ENCODE measurements around the gene SPATA18.

SPATA18 gene

DNA sequence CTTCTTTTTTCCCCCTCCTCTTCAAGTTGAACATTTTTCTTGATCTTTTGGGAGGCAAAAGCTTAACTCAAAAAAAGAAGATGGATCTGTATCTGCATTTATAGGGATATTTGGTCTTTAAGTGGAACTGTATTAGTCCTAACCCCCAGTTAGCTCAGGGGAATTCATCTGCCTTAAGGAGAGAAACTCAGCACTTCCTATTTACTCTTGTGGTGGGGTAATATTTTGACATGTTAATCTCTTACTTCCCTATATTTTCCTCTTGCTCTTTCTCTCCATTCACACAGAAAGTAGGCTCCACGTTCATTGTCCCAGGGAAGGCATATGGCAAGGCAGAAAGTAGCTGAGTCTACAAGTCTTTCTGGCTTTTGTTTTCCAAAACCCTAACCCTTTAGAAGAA is 36.2 kb upstream of the SPATA18 start:
- TF ChIP-seq, protein P1, sequence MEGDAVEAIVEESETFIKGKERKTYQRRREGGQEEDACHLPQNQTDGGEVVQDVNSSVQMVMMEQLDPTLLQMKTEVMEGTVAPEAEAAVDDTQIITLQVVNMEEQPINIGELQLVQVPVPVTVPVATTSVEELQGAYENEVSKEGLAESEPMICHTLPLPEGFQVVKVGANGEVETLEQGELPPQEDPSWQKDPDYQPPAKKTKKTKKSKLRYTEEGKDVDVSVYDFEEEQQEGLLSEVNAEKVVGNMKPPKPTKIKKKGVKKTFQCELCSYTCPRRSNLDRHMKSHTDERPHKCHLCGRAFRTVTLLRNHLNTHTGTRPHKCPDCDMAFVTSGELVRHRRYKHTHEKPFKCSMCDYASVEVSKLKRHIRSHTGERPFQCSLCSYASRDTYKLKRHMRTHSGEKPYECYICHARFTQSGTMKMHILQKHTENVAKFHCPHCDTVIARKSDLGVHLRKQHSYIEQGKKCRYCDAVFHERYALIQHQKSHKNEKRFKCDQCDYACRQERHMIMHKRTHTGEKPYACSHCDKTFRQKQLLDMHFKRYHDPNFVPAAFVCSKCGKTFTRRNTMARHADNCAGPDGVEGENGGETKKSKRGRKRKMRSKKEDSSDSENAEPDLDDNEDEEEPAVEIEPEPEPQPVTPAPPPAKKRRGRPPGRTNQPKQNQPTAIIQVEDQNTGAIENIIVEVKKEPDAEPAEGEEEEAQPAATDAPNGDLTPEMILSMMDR (conservative IDR thresholded peaks at IDR 0.05; ENCODE audit: low read depth, low read length): no peak
- no peak overlapping the region for H3K4me3 ChIP-seq (ENCODE audit: low read depth, low read length)
- DNase-seq (ENCODE audit: low read depth): no peak

DNA sequence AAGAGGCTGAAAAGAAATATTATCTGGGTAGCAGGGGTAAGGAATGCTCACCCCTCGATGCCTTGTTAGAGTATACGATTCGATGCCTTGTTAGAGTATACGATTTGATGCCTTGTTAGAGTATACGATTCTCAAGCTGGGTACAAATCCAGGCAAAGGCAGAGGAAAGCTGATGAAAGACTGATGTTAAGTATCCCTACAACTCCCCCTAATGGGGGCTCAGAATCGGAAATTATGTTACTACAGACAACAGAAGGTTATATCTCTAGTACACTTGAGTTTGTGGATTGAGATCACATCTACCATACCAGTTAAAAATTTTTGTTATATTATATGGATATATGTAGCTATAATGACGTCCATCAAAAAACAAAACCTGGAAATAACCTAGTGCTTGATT is 35.7 kb upstream of the SPATA18 start:
- H3K4me3 ChIP-seq (ENCODE audit: low read depth, low read length): no peak overlapping the region
- DNase-seq (ENCODE audit: low read depth): peak; percentile 54
- TF ChIP-seq, protein P1 (conservative IDR thresholded peaks at IDR 0.05; ENCODE audit: low read depth, low read length): peak; percentile 41

DNA sequence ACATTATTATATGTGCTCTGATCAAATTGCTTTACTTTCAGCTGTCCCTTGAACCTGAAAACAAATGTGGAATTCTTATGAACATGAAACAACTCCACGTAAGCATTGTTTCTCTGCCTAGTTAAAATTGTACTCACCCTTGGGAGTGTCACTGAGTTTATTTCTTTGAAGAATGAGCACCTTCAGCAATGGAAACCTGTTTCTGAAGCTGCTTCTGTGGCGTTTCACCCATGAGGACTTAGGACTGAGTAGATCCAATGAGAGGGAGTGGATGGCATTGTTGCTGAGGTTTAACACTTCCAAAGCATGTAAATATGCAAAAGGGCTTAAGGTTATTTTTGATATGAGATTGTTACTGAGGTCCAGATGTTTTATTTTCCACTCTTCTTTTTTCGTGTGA is 34.1 kb upstream of the SPATA18 start:
- DNase-seq (ENCODE audit: low read depth): no peak
- H3K4me3 ChIP-seq (ENCODE audit: low read depth, low read length): no peak overlapping the region
- TF ChIP-seq, protein P1 (conservative IDR thresholded peaks at IDR 0.05; ENCODE audit: low read depth, low read length): no peak

DNA sequence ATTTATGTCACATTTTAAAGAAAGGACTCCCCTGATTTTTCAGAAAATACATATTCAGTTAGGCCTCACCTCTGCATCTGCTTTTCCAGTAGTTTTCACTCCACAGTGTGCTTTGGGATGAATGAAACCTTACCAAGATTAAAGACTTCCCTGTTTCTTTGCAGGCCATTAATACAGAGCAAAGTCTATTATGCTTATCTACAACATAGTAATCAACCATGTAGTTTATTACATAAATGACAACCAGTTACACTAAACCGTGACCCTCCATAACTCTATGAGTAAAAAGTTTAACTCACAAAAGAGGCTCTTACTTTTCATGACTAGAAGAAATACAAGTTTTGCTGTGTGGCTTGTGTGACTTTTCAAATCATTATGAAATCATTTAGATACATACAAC is 33.3 kb upstream of the SPATA18 start:
- H3K4me3 ChIP-seq (ENCODE audit: low read depth, low read length): no peak overlapping the region
- no peak for DNase-seq (ENCODE audit: low read depth)
- TF ChIP-seq, protein P1 (conservative IDR thresholded peaks at IDR 0.05; ENCODE audit: low read depth, low read length): no peak

DNA sequence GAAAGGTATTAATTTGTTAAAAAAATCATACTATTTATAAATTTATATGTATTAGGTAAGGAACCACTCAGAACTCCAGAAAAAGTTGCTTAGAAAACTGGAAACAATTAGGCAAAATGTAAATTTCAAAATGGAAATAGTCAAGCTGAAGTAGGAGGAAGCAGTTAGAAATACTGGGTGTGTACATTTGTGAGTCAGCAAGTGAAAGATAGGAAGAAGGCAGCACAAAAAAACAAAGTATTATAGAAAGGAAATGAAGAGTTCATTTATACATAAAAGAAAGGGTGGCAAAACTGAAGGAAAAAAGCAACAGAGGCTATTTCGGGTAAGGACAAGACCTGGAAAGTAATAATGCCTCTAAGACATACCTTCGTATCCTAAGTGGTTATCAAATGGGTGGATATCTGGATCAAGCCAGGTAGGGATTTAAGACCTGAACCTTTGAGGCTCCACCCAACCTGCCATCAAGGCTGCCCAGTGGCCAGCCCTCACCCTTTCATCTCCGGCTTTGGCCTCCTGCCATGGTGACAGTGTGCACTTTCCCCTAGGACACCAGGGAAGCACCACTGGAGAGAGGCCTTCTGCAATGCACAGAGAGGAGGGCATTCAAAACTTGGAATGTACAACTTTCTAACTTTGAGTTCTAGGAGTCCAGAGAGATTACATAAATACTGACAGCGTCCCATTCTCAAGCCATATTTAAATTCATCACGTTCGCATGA is 31.0 kb upstream of the SPATA18 start, which contains the start of gene LRRC66:
LRRC66 (minus strand) TSS at position 428 of the 722 bp plus-strand sequence. CDS start 2,750 bp downstream, outside the sequence.
- no peak for DNase-seq (ENCODE audit: low read depth)
- TF ChIP-seq, protein P1 (conservative IDR thresholded peaks at IDR 0.05; ENCODE audit: low read depth, low read length): no peak
- no peak within 1 kb of the TSS for H3K4me3 ChIP-seq (ENCODE audit: low read depth, low read length)

DNA sequence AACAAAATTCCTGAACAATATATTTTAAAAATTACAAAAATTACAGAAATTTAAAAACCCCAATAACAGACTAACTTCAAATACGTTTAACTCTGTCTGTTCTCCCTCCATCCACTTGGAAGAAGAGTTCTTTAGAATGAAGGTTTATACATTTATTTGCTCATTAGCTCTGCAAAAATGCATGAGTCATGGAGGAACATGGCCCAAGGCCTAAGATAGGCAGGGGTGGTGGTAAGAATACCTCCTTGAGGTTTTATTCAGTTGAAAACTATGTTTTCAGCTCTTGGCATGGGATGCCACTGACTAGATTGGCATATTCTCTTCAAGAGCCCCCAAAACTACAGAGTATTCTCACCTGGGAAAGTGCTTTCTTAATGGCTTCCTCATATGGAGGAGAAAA is 22.1 kb upstream of the SPATA18 start:
- peak; percentile 69 for DNase-seq (ENCODE audit: low read depth)

More for the DNA sequence above, 22.1 kb upstream of the SPATA18 start:
- H3K4me3 ChIP-seq (ENCODE audit: low read depth, low read length): no peak overlapping the region
- TF ChIP-seq, protein P1 (conservative IDR thresholded peaks at IDR 0.05; ENCODE audit: low read depth, low read length): no peak

All from choroid plexus epithelial cell (primary cell).